Activated CD4-positive, alpha-beta T cell treated with anti-CD3 and anti-CD28 coated beads for 36 hours (primary cell): ENCODE results near the gene SPOCK1. TPM values are rescaled to one million over a fixed set of nuclear protein-coding genes. Genes with fewer than 3 reads are reported as not detected.
"Not testable (repeated sequence)": the region's sequence is repeated elsewhere in the genome, so short reads cannot be mapped to it uniquely, and the experiment has no call there.

Experiments
- ATAC-seq: fragments of 200-7000 bp; cut with Tn5 transposase; one replicate; pipeline ENCODE4 v1.10.0; 2021; ENCODE audit warnings: mild to moderate bottlenecking, moderate library complexity
- CTCF ChIA-PET: fragments of 350-600 bp; sonication (Branson Sonifier 250); formaldehyde crosslinking; loops from one replicate; lab custom pipeline; 2021; ENCODE audit warnings: antibody characterized with exemption; lab: Charles Lee
- POLR2A ChIA-PET: fragments of 350-600 bp; sonication (Branson Sonifier 250); formaldehyde crosslinking; loops from one replicate; lab custom pipeline; 2021; ENCODE audit warnings: antibody characterized with exemption, inconsistent platforms; lab: Charles Lee
- DNase-seq: peaks from one replicate; pipeline ENCODE4 v3.0.0-alpha.2; 2020
- H3K27ac Mint-ChIP-seq: one replicate; pipeline ENCODE4 v1.8.0; 2021; ENCODE audit warnings: mixed read lengths
- H3K27me3 Mint-ChIP-seq: one replicate; pipeline ENCODE4 v1.8.0; 2021; ENCODE audit warnings: mixed read lengths
- H3K36me3 Mint-ChIP-seq: one replicate; pipeline ENCODE4 v1.8.0; 2021; ENCODE audit warnings: low read depth, mixed read lengths
- H3K4me1 Mint-ChIP-seq: one replicate; pipeline ENCODE4 v1.8.0; 2021; ENCODE audit warnings: mixed read lengths
- H3K4me3 Mint-ChIP-seq: one replicate; pipeline ENCODE4 v1.8.0; 2021; ENCODE audit warnings: mild to moderate bottlenecking, moderate library complexity, mixed read lengths
- H3K9me3 Mint-ChIP-seq: one replicate; pipeline ENCODE4 v1.8.0; 2021; ENCODE audit warnings: low read depth, mixed read lengths
- intact Hi-C, 2 experiments: fragments of 100-400 bp; cut with DNase I in 1 of 2; cut with micrococcal nuclease in 1 of 2; formaldehyde crosslinking; loops; one replicate each; pipeline versions ENCODE4 v1.14.2 to v1.15.1; 2022 to 2024; cut with DNase I, micrococcal nuclease
- total RNA-seq, 2 experiments: library from RNA; stranded (reverse); gene quantifications; one replicate each; pipeline ENCODE4 v1.2.3, GENCODE V29; 2021

The SPOCK1 gene
- total RNA-seq, 2 experiments from 2014 or later, result not detected

GRCh38 chr5:137268646-137269045, 230.5 kb downstream of the SPOCK1 start:
- POLR2A ChIA-PET, result no interaction called here
- no peaks in the 10 kb centered on the region for H3K9me3 Mint-ChIP-seq
- CTCF ChIA-PET, result no interaction called here
- DNase-seq (no peak), ATAC-seq (no peak)
- H3K27ac Mint-ChIP-seq, result no peak overlapping the region
- H3K27me3 Mint-ChIP-seq, result peaks cover 7% of the 10 kb centered on the region
- H3K4me3 Mint-ChIP-seq, result no peak overlapping the region
- H3K36me3 Mint-ChIP-seq, result no peaks in the 10 kb centered on the region
- no peaks in the 10 kb centered on the region for H3K4me1 Mint-ChIP-seq
- intact Hi-C loops, result no loop called here

- no peaks in the 10 kb centered on the region for H3K4me1 Mint-ChIP-seq
- no peak for ATAC-seq
- no peaks in the 10 kb centered on the region for H3K9me3 Mint-ChIP-seq
- H3K27me3 Mint-ChIP-seq, result peaks cover 11% of the 10 kb centered on the region
- H3K36me3 Mint-ChIP-seq, result no peaks in the 10 kb centered on the region
- no peak overlapping the region for H3K27ac Mint-ChIP-seq
- POLR2A ChIA-PET, result no interaction called here
- intact Hi-C loops, result no loop called here
- DNase-seq, result no peak
- CTCF ChIA-PET, result no interaction called here
- no peak overlapping the region for H3K4me3 Mint-ChIP-seq
These were observed 232.9 kb downstream of the SPOCK1 start for GRCh38 chr5:137266186-137266585.

- peaks cover 14% of the 10 kb centered on the region for H3K27me3 Mint-ChIP-seq
- no peak overlapping the region for H3K27ac Mint-ChIP-seq
- no peak overlapping the region for H3K4me3 Mint-ChIP-seq
- no peaks in the 10 kb centered on the region for H3K9me3 Mint-ChIP-seq
- DNase-seq (no peak), ATAC-seq (no peak)
- no peaks in the 10 kb centered on the region for H3K4me1 Mint-ChIP-seq
- no peaks in the 10 kb centered on the region for H3K36me3 Mint-ChIP-seq
- ChIA-PET POLR2A (no interaction called here), CTCF (no interaction called here)
- intact Hi-C loops, result no loop called here
These were observed 233.7 kb downstream of the SPOCK1 start for GRCh38 chr5:137265457-137265856.

GRCh38 chr5:137264573-137264972, 234.6 kb downstream of the SPOCK1 start:
- no peaks in the 10 kb centered on the region for H3K9me3 Mint-ChIP-seq
- CTCF ChIA-PET, result no interaction called here
- POLR2A ChIA-PET, result no interaction called here
- intact Hi-C loops, result no loop called here
- DNase-seq, result no peak
- no peaks in the 10 kb centered on the region for H3K36me3 Mint-ChIP-seq
- H3K27me3 Mint-ChIP-seq, result peaks cover 15% of the 10 kb centered on the region
- H3K4me3 Mint-ChIP-seq, result no peak overlapping the region
- no peak overlapping the region for H3K27ac Mint-ChIP-seq
- no peaks in the 10 kb centered on the region for H3K4me1 Mint-ChIP-seq
- no peak for ATAC-seq

- no peaks in the 10 kb centered on the region for H3K36me3 Mint-ChIP-seq
- CTCF ChIA-PET, result no interaction called here
- no peak overlapping the region for H3K27ac Mint-ChIP-seq
- intact Hi-C loops, result no loop called here
- POLR2A ChIA-PET, result no interaction called here
- DNase-seq (no peak), ATAC-seq (no peak)
- no peaks in the 10 kb centered on the region for H3K9me3 Mint-ChIP-seq
- H3K4me3 Mint-ChIP-seq, result no peak overlapping the region
- peaks cover 18% of the 10 kb centered on the region for H3K27me3 Mint-ChIP-seq
- H3K4me1 Mint-ChIP-seq, result no peaks in the 10 kb centered on the region
These were observed 235.1 kb downstream of the SPOCK1 start for GRCh38 chr5:137264041-137264440.

GRCh38 chr5:137263371-137264005, 235.6 kb downstream of the SPOCK1 start:
- CTCF ChIA-PET, result no interaction called here
- Mint-ChIP-seq H3K27ac (no peak overlapping the region), H3K4me1 (no peaks in the 10 kb centered on the region), H3K9me3 (no peaks in the 10 kb centered on the region), H3K27me3 (peaks cover 19% of the 10 kb centered on the region), H3K4me3 (no peak overlapping the region), H3K36me3 (no peaks in the 10 kb centered on the region)
- DNase-seq (no peak), ATAC-seq (no peak)
- POLR2A ChIA-PET, result no interaction called here
- intact Hi-C loops, result no loop called here

GRCh38 chr5:137262818-137263217, 236.3 kb downstream of the SPOCK1 start:
- ChIA-PET CTCF (no interaction called here), POLR2A (no interaction called here)
- no peaks in the 10 kb centered on the region for H3K9me3 Mint-ChIP-seq
- no peak for DNase-seq
- ATAC-seq, result no peak
- H3K4me1 Mint-ChIP-seq, result no peaks in the 10 kb centered on the region
- H3K27ac Mint-ChIP-seq, result no peak overlapping the region
- H3K4me3 Mint-ChIP-seq, result no peak overlapping the region
- intact Hi-C loops, result no loop called here
- H3K27me3 Mint-ChIP-seq, result peaks cover 21% of the 10 kb centered on the region
- no peaks in the 10 kb centered on the region for H3K36me3 Mint-ChIP-seq

GRCh38 chr5:137260820-137261695, 238.1 kb downstream of the SPOCK1 start:
- Mint-ChIP-seq H3K27ac (no peak overlapping the region), H3K4me3 (no peak overlapping the region), H3K36me3 (no peaks in the 10 kb centered on the region), H3K27me3 (peaks cover 16% of the 10 kb centered on the region), H3K4me1 (no peaks in the 10 kb centered on the region), H3K9me3 (no peaks in the 10 kb centered on the region)
- ATAC-seq (no peak), DNase-seq (no peak)
- POLR2A ChIA-PET, result no interaction called here
- CTCF ChIA-PET, result no interaction called here
- intact Hi-C loops, result no loop called here

- H3K4me1 Mint-ChIP-seq, CTCF ChIA-PET: not testable (repeated sequence)
These were observed 240.0 kb downstream of the SPOCK1 start for GRCh38 chr5:137259115-137259514.

GRCh38 chr5:137254119-137255090, 244.7 kb downstream of the SPOCK1 start:
- DNase-seq (no peak), ATAC-seq (no peak)
- no peaks in the 10 kb centered on the region for H3K4me1 Mint-ChIP-seq
- H3K36me3 Mint-ChIP-seq, result no peaks in the 10 kb centered on the region
- CTCF ChIA-PET, result no interaction called here
- intact Hi-C loops, result no loop called here
- H3K27me3 Mint-ChIP-seq, result peaks cover 9% of the 10 kb centered on the region
- H3K27ac Mint-ChIP-seq, result no peak overlapping the region
- no peaks in the 10 kb centered on the region for H3K9me3 Mint-ChIP-seq
- no peak overlapping the region for H3K4me3 Mint-ChIP-seq
- POLR2A ChIA-PET, result no interaction called here

More at GRCh38 chr5:137259115-137259514, 240.0 kb downstream of the SPOCK1 start:
- H3K36me3 Mint-ChIP-seq, intact Hi-C loops, ATAC-seq, POLR2A ChIA-PET, H3K4me3 Mint-ChIP-seq, DNase-seq, H3K27ac Mint-ChIP-seq, H3K9me3 Mint-ChIP-seq: not testable (repeated sequence)
- H3K27me3 Mint-ChIP-seq, result peaks cover 17% of the 10 kb centered on the region

GRCh38 chr5:137252512-137252911, 246.6 kb downstream of the SPOCK1 start:
- intact Hi-C loops, result no loop called here
- CTCF ChIA-PET, result no interaction called here
- POLR2A ChIA-PET, result no interaction called here
- DNase-seq (no peak), ATAC-seq (no peak)
- Mint-ChIP-seq H3K27ac (no peak overlapping the region), H3K27me3 (peaks cover 2% of the 10 kb centered on the region), H3K4me1 (no peaks in the 10 kb centered on the region), H3K36me3 (no peaks in the 10 kb centered on the region), H3K4me3 (no peak overlapping the region), H3K9me3 (no peaks in the 10 kb centered on the region)
